Measurements from ENCODE around the gene USP47.

DNA sequence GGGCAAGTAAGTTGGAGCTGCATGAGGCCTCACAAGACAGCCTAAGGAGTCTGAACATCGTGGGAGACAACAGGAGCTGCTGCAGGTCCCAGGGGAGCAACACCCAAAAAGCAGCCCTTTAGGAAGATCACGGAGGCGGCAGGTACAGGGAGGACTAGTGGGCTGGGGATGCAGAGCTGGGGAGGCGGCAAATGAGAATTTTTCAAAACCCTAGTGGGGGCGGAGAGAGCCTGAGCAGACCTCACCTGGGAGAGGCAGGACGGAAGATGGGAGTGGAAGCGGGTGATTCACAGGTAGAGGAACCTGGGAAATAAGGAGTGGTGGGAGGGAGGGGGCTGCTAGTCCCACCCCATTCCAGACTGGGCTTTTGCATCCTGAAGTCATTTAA is 124.6 kb downstream of the USP47 start:
- TF ChIP-seq, protein P1, sequence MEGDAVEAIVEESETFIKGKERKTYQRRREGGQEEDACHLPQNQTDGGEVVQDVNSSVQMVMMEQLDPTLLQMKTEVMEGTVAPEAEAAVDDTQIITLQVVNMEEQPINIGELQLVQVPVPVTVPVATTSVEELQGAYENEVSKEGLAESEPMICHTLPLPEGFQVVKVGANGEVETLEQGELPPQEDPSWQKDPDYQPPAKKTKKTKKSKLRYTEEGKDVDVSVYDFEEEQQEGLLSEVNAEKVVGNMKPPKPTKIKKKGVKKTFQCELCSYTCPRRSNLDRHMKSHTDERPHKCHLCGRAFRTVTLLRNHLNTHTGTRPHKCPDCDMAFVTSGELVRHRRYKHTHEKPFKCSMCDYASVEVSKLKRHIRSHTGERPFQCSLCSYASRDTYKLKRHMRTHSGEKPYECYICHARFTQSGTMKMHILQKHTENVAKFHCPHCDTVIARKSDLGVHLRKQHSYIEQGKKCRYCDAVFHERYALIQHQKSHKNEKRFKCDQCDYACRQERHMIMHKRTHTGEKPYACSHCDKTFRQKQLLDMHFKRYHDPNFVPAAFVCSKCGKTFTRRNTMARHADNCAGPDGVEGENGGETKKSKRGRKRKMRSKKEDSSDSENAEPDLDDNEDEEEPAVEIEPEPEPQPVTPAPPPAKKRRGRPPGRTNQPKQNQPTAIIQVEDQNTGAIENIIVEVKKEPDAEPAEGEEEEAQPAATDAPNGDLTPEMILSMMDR (IDR thresholded peaks at IDR 0.05 in 4 of 5, conservative IDR thresholded peaks at IDR 0.05 in 1 of 5), result no peak
- TF ChIP-seq POLR2A (IDR thresholded peaks at IDR 0.05), result no peak

All from gastrocnemius medialis (tissue), 4 donors.